DMS79 (cell line): ENCODE measurements around the gene CACNB1.

Experiments used
- DNase-seq: peaks from one replicate; lab custom pipeline; 2025; lab: John Stamatoyannopoulos, UW

Gene CACNB1

GRCh38 chr17:39225959-39226683 lies 28.7 kb upstream of the CACNB1 start:
- peak; percentile 52 for DNase-seq

GRCh38 chr17:39225308-39225958 lies 28.0 kb upstream of the CACNB1 start, which contains the start of gene STAC2:
Gene STAC2, minus strand, starts transcription at chr17:39225945. Its CDS starts 443 bp downstream, at chr17:39225502.
- no peak for DNase-seq

GRCh38 chr17:39224778-39225307 lies 27.4 kb upstream of the CACNB1 start:
- no peak for DNase-seq

- DNase-seq = no peak
These were observed 26.7 kb upstream of the CACNB1 start for GRCh38 chr17:39223907-39224777.

- no peak for DNase-seq
These were observed 25.7 kb upstream of the CACNB1 start for GRCh38 chr17:39222866-39223834.

GRCh38 chr17:39222151-39222550 lies 24.7 kb upstream of the CACNB1 start:
- DNase-seq = no peak

GRCh38 chr17:39221572-39221971 lies 24.1 kb upstream of the CACNB1 start:
- no peak for DNase-seq

GRCh38 chr17:39219647-39220154 lies 22.2 kb upstream of the CACNB1 start:
- DNase-seq = no peak

- no peak for DNase-seq
These were observed 21.4 kb upstream of the CACNB1 start for GRCh38 chr17:39218906-39219305.

- no peak for DNase-seq
These were observed 20.4 kb upstream of the CACNB1 start for GRCh38 chr17:39217734-39218369.

GRCh38 chr17:39213852-39214251 lies 16.4 kb upstream of the CACNB1 start:
- DNase-seq = no peak

GRCh38 chr17:39212841-39213480 lies 15.5 kb upstream of the CACNB1 start:
- DNase-seq = peak; percentile 69

- no peak for DNase-seq
These were observed 14.8 kb upstream of the CACNB1 start for GRCh38 chr17:39212195-39212810.

GRCh38 chr17:39210093-39210434 lies 12.6 kb upstream of the CACNB1 start:
- no peak for DNase-seq

GRCh38 chr17:39209317-39210092 lies 12.0 kb upstream of the CACNB1 start:
- DNase-seq = peak; percentile 80

GRCh38 chr17:39208893-39209292 lies 11.4 kb upstream of the CACNB1 start:
- DNase-seq = peak; percentile 80

- DNase-seq = peak; percentile 71
These were observed 10.7 kb upstream of the CACNB1 start for GRCh38 chr17:39208136-39208535.

- no peak for DNase-seq
These were observed 7.7 kb upstream of the CACNB1 start for GRCh38 chr17:39205112-39205526.

- DNase-seq = no peak
These were observed 6.8 kb upstream of the CACNB1 start for GRCh38 chr17:39204245-39204644.
